ENCODE results near the gene SORL1-AS1.
A peak's percentile ranks its signal among the peaks of the same experiment; 100 is the strongest.

The SORL1-AS1 gene

DNA sequence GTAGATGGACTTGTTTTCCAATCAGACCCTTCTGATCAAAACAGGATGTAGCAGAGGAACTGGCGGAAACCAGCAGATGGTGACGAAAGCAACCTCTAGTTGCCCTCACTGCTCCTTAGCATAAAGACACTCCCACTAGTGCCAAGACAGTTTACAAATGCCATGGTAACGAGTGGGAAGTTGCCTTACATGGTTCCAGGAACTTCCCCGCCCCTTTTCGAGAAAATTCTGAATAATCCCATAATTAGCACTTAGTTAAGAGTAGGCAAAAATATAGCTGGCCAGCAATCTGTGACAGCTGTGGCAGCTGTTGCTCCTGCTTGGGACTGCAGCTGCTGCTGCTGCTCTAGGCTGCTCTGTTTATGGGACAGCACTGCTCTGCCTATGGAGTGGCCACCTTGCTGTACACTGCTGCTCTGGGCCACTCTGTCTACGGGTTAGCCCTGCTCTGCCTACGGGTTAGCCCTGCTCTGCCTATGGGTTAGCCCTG, 34.1 kb downstream of the SORL1-AS1 start:
- TF ChIP-seq TAF1 (IDR thresholded peaks at IDR 0.05; ENCODE audit: low read depth) (no peak), FOXM1 (IDR thresholded peaks at IDR 0.05; ENCODE audit: borderline replicate concordance, low read depth) (no peak), RAD21 (IDR thresholded peaks at IDR 0.05; ENCODE audit: low read depth) (no peak), CEBPB (IDR thresholded peaks at IDR 0.05) (no peak), CREB1 (IDR thresholded peaks at IDR 0.05; ENCODE audit: low read depth) (no peak), TCF12 (IDR thresholded peaks at IDR 0.05; ENCODE audit: low read depth) (no peak), YY1 (IDR thresholded peaks at IDR 0.05; ENCODE audit: low read depth) (no peak), EP300 (IDR thresholded peaks at IDR 0.05; ENCODE audit: borderline replicate concordance) (no peak)

DNA sequence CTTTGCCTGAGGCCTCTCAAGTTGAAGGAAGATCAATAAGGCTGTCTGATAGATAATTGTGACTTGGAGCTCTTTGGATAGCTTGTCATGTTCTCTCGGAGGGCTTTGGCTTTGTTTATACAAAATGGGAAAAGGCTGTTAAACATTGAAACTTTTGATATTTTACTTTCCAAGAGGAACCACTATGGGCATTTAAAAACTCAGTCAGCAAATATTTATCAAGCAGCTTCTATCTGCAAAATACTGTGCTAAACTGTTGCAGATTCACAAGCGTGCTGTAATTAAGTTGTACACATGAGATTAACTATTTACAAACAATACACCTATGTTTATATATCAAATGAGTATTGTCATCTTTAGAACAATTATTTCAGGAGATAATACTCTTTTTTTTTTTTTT, 35.2 kb downstream of the SORL1-AS1 start:
- TF ChIP-seq TAF1 (IDR thresholded peaks at IDR 0.05; ENCODE audit: low read depth) (no peak), TEAD4 (IDR thresholded peaks at IDR 0.05) (no peak), CREB1 (IDR thresholded peaks at IDR 0.05; ENCODE audit: low read depth) (no peak), EGR1 (IDR thresholded peaks at IDR 0.05) (no peak), RAD21 (IDR thresholded peaks at IDR 0.05; ENCODE audit: low read depth) (no peak), TCF12 (IDR thresholded peaks at IDR 0.05; ENCODE audit: low read depth) (no peak), FOXM1 (IDR thresholded peaks at IDR 0.05; ENCODE audit: borderline replicate concordance, low read depth) (no peak), ZBTB7A (IDR thresholded peaks at IDR 0.05; ENCODE audit: low read depth) (no peak)
- TF ChIP-seq, protein P1, sequence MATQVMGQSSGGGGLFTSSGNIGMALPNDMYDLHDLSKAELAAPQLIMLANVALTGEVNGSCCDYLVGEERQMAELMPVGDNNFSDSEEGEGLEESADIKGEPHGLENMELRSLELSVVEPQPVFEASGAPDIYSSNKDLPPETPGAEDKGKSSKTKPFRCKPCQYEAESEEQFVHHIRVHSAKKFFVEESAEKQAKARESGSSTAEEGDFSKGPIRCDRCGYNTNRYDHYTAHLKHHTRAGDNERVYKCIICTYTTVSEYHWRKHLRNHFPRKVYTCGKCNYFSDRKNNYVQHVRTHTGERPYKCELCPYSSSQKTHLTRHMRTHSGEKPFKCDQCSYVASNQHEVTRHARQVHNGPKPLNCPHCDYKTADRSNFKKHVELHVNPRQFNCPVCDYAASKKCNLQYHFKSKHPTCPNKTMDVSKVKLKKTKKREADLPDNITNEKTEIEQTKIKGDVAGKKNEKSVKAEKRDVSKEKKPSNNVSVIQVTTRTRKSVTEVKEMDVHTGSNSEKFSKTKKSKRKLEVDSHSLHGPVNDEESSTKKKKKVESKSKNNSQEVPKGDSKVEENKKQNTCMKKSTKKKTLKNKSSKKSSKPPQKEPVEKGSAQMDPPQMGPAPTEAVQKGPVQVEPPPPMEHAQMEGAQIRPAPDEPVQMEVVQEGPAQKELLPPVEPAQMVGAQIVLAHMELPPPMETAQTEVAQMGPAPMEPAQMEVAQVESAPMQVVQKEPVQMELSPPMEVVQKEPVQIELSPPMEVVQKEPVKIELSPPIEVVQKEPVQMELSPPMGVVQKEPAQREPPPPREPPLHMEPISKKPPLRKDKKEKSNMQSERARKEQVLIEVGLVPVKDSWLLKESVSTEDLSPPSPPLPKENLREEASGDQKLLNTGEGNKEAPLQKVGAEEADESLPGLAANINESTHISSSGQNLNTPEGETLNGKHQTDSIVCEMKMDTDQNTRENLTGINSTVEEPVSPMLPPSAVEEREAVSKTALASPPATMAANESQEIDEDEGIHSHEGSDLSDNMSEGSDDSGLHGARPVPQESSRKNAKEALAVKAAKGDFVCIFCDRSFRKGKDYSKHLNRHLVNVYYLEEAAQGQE (IDR thresholded peaks at IDR 0.05; ENCODE audit: low read depth) = no peak

DNA sequence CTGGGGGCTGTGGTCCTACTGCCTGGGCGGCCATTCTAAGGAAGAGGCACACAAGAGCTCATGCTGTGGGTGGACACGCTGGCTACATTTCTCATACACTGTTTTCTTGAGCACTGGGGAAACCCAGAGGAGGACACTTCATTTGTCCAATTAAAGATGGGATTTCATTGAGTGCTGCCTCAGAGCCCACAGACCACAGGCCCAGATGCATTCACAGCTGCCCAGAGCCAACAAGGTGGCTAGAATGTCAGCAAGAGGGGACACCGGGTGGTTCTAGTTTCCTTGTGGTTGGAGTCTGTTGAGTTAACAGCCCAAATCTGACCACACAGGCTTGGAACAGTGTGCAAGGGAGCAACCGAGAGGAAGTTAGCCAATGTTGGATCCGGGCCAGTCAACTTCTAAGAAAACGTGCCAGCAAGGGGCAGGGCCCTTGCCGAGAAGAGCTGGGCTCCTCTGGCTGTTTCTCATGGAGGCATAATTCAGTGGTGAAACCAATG, 35.7 kb downstream of the SORL1-AS1 start:
- TF ChIP-seq CEBPB (IDR thresholded peaks at IDR 0.05) = no peak
- TF ChIP-seq, protein P2, sequence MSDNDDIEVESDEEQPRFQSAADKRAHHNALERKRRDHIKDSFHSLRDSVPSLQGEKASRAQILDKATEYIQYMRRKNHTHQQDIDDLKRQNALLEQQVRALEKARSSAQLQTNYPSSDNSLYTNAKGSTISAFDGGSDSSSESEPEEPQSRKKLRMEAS (IDR thresholded peaks at IDR 0.05) = peak; percentile 59; the same call in 1 of the 2 replicates
- peak; percentile 10; the same call in 1 of the 2 replicates for TF ChIP-seq TEAD4 (IDR thresholded peaks at IDR 0.05)
- no peak for TF ChIP-seq EP300 (IDR thresholded peaks at IDR 0.05; ENCODE audit: borderline replicate concordance)
- TF ChIP-seq RAD21 (IDR thresholded peaks at IDR 0.05; ENCODE audit: low read depth) = no peak
- TF ChIP-seq CREB1 (IDR thresholded peaks at IDR 0.05; ENCODE audit: low read depth) = no peak
- TF ChIP-seq EGR1 (IDR thresholded peaks at IDR 0.05) = no peak
- no peak for TF ChIP-seq FOXM1 (IDR thresholded peaks at IDR 0.05; ENCODE audit: borderline replicate concordance, low read depth)
- TF ChIP-seq, protein P1 (IDR thresholded peaks at IDR 0.05; ENCODE audit: low read depth) = no peak
- peak; percentile 90 for TF ChIP-seq NFIC (IDR thresholded peaks at IDR 0.05)
- TF ChIP-seq, protein P3, sequence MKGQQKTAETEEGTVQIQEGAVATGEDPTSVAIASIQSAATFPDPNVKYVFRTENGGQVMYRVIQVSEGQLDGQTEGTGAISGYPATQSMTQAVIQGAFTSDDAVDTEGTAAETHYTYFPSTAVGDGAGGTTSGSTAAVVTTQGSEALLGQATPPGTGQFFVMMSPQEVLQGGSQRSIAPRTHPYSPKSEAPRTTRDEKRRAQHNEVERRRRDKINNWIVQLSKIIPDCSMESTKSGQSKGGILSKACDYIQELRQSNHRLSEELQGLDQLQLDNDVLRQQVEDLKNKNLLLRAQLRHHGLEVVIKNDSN (IDR thresholded peaks at IDR 0.05) = no peak
- TF ChIP-seq YY1 (IDR thresholded peaks at IDR 0.05; ENCODE audit: low read depth) = no peak
- TF ChIP-seq TAF1 (IDR thresholded peaks at IDR 0.05; ENCODE audit: low read depth) = no peak
- TF ChIP-seq TCF12 (IDR thresholded peaks at IDR 0.05; ENCODE audit: low read depth) = peak; percentile 30; the same call in 1 of the 2 replicates
- no peak for TF ChIP-seq ZBTB7A (IDR thresholded peaks at IDR 0.05; ENCODE audit: low read depth)

DNA sequence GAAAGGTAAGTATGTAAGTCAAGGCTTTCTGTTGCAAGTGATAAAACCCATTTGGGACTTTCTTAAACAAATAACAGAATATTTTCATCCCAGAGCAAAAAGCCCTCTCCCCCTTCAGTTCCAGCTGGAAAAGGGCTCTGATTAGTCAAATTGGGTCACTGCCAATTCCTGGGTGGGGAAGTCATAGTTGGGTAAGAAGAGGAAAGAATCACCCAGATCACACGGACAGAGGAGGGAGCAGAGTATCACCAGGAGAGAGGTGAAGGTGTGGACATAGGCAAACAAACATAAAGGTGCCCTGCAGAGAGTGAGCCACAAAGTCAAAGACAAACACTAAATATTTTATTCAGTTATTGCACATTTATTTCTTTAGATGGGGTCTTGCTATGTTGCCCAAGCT, 36.9 kb downstream of the SORL1-AS1 start:
- TF ChIP-seq TCF12 (IDR thresholded peaks at IDR 0.05; ENCODE audit: low read depth) = no peak
- TF ChIP-seq YY1 (IDR thresholded peaks at IDR 0.05; ENCODE audit: low read depth) = no peak
- no peak for TF ChIP-seq NFIC (IDR thresholded peaks at IDR 0.05)
- TF ChIP-seq, protein P2 (IDR thresholded peaks at IDR 0.05) = no peak

DNA sequence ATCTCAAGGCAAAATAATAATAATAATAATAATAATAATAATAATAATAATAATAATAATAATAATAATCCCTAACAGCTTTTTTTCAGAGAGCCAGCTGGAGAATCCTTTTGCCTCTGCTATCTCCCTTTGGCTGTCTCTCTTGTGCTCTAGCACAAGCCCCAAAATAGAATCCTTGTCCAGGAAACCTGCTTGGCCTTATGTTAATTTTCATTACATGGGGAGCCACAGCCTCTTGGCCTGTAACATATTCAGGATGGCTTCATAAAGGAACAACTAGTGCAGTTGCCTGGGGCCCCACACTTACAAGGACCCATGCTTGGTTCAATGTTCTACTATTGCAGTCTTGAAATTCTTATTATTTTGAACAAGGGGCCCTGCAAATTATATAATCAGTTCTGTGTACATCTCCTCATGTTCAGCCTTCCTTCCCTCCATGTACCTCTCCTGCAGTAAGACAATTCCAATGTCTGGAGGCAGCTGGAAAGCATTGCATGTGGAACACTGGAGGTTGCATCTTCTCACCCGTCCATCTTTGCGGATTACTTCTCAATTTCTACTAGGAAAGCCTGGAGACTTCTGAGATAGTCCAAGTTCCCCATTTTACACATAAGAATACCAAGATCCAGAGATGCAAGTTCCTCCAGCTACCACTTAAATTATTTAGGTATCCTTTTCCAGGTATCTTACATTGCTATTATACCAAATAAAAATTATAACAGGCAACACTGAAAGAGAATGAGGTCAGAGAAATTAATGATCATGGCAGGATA, 38.4 kb downstream of the SORL1-AS1 start:
- TF ChIP-seq CEBPB (IDR thresholded peaks at IDR 0.05) (no peak), TAF1 (IDR thresholded peaks at IDR 0.05; ENCODE audit: low read depth) (no peak), RAD21 (IDR thresholded peaks at IDR 0.05; ENCODE audit: low read depth) (no peak)
- TF ChIP-seq, protein P2 (IDR thresholded peaks at IDR 0.05) = no peak
